Activated naive CD8-positive, alpha-beta T cell treated with anti-CD3 and anti-CD28 coated beads, Interleukin-2, amount 10 ng/mL, durations not matched to agents 7 days and 5 days (primary cell): Measurements from ENCODE around the gene PARP12. TPM values are rescaled to one million over a fixed set of nuclear protein-coding genes. Genes with fewer than 3 reads are reported as not detected.

Experiments
- ATAC-seq: fragments of 150-1000 bp; cut with Tn5 transposase; one replicate; pipeline ENCODE4 v1.10.0; 2021; ENCODE audit warnings: low read depth, moderate library complexity
- POLR2A ChIA-PET: fragments of 350-600 bp; sonication (Branson Sonifier 250); formaldehyde crosslinking; loops from one replicate; lab custom pipeline; 2021; ENCODE audit warnings: antibody characterized with exemption; lab: Charles Lee
- DNase-seq: peaks from one replicate; pipeline ENCODE4 v3.0.0; 2021
- H3K27ac Mint-ChIP-seq: one replicate; pipeline ENCODE4 v1.8.0; 2022; ENCODE audit warnings: mild to moderate bottlenecking, mixed read lengths
- H3K27me3 Mint-ChIP-seq: one replicate; pipeline ENCODE4 v1.8.0; 2022; ENCODE audit warnings: mild to moderate bottlenecking, moderate library complexity, mixed read lengths
- H3K36me3 Mint-ChIP-seq: one replicate; pipeline ENCODE4 v1.8.0; 2021; ENCODE audit warnings: mild to moderate bottlenecking, mixed read lengths
- H3K4me1 Mint-ChIP-seq: one replicate; pipeline ENCODE4 v1.8.0; 2021; ENCODE audit warnings: mixed read lengths
- H3K4me3 Mint-ChIP-seq: one replicate; pipeline ENCODE4 v1.8.0; 2022; ENCODE audit warnings: mild to moderate bottlenecking, moderate library complexity, mixed read lengths
- H3K9me3 Mint-ChIP-seq: one replicate; pipeline ENCODE4 v1.8.0; 2021; ENCODE audit warnings: mixed read lengths
- total RNA-seq, 2 experiments: library from RNA; stranded (reverse); gene quantifications; one replicate each; pipeline ENCODE4 v1.2.3, GENCODE V29; 2021

The PARP12 gene
- total RNA-seq, 2 experiments from 2014 or later, result 125 to 126 TPM

GRCh38 chr7:140070546-140070945 lies 7.8 kb upstream of the PARP12 start:
- Mint-ChIP-seq H3K27me3 (peaks cover 5% of the 10 kb centered on the region), H3K36me3 (peaks cover 25% of the 10 kb centered on the region), H3K4me3 (no peak overlapping the region), H3K4me1 (peaks cover 6% of the 10 kb centered on the region), H3K27ac (no peak overlapping the region), H3K9me3 (peaks cover 20% of the 10 kb centered on the region)
- no peak for DNase-seq
- POLR2A ChIA-PET, result no interaction called here
- no peak for ATAC-seq

- Mint-ChIP-seq H3K36me3 (peaks cover 26% of the 10 kb centered on the region), H3K4me1 (peaks cover 6% of the 10 kb centered on the region), H3K27ac (peak overlapping the region; percentile 8), H3K4me3 (no peak overlapping the region), H3K27me3 (peaks cover 5% of the 10 kb centered on the region), H3K9me3 (peaks cover 22% of the 10 kb centered on the region)
- ATAC-seq (peak; percentile 78), DNase-seq (no peak)
- POLR2A ChIA-PET, result no interaction called here
Measured at GRCh38 chr7:140069298-140069949, 6.7 kb upstream of the PARP12 start.

- POLR2A ChIA-PET, result interaction anchor here (0.6 kb wide), 1 partner anchor 1433 kb away, joined by 3 read pairs; no protein-coding TSS in a partner anchor
- peaks cover 12% of the 10 kb centered on the region for H3K4me1 Mint-ChIP-seq
- no peak overlapping the region for H3K27ac Mint-ChIP-seq
- DNase-seq (no peak), ATAC-seq (no peak)
- H3K27me3 Mint-ChIP-seq, result peaks cover 2% of the 10 kb centered on the region
- H3K36me3 Mint-ChIP-seq, result peaks cover 28% of the 10 kb centered on the region
- H3K4me3 Mint-ChIP-seq, result no peak overlapping the region
- H3K9me3 Mint-ChIP-seq, result peaks cover 22% of the 10 kb centered on the region
Measured at GRCh38 chr7:140068033-140068432, 5.3 kb upstream of the PARP12 start.

- POLR2A ChIA-PET, result no interaction called here
- ATAC-seq (no peak), DNase-seq (no peak)
- H3K36me3 Mint-ChIP-seq, result peaks cover 28% of the 10 kb centered on the region
- peaks cover 2% of the 10 kb centered on the region for H3K27me3 Mint-ChIP-seq
- H3K27ac Mint-ChIP-seq, result no peak overlapping the region
- H3K4me1 Mint-ChIP-seq, result peaks cover 12% of the 10 kb centered on the region
- no peak overlapping the region for H3K4me3 Mint-ChIP-seq
- peaks cover 22% of the 10 kb centered on the region for H3K9me3 Mint-ChIP-seq
Measured at GRCh38 chr7:140067052-140067451, 4.3 kb upstream of the PARP12 start.

GRCh38 chr7:140062118-140062527 lies 628 bp downstream of the PARP12 start:
- Mint-ChIP-seq H3K36me3 (peaks cover 41% of the 10 kb centered on the region), H3K4me1 (peaks cover 42% of the 10 kb centered on the region), H3K27me3 (no peaks in the 10 kb centered on the region), H3K4me3 (peak overlapping the region; percentile 95), H3K9me3 (peaks cover 13% of the 10 kb centered on the region), H3K27ac (peak overlapping the region; percentile 95)
- POLR2A ChIA-PET, result interaction anchor here (0.9 to 2.2 kb wide), 5 partner anchors 11 to 342 kb away, joined by 3 to 7 read pairs (median 4); partner anchors contain the start of genes KDM7A and RAB19
- DNase-seq, result no peak
- peak; percentile 31 for ATAC-seq

- POLR2A ChIA-PET, result interaction anchor here (2.2 kb wide), 1 partner anchor 116 kb away, joined by 7 read pairs; the partner anchor contains the start of gene KDM7A
- ATAC-seq, result no peak
- peak overlapping the region; percentile 95 for H3K4me3 Mint-ChIP-seq
- H3K9me3 Mint-ChIP-seq, result peaks cover 9% of the 10 kb centered on the region
- H3K36me3 Mint-ChIP-seq, result peaks cover 39% of the 10 kb centered on the region
- H3K27me3 Mint-ChIP-seq, result no peaks in the 10 kb centered on the region
- peak overlapping the region; percentile 95 for H3K27ac Mint-ChIP-seq
- DNase-seq, result no peak
- peaks cover 44% of the 10 kb centered on the region for H3K4me1 Mint-ChIP-seq
Measured at GRCh38 chr7:140061607-140061930, 1.2 kb downstream of the PARP12 start.

- peaks cover 5% of the 10 kb centered on the region for H3K9me3 Mint-ChIP-seq
- H3K4me3 Mint-ChIP-seq, result peak overlapping the region; percentile 95
- DNase-seq, result no peak
- H3K36me3 Mint-ChIP-seq, result peaks cover 35% of the 10 kb centered on the region
- POLR2A ChIA-PET, result no interaction called here
- no peak for ATAC-seq
- H3K4me1 Mint-ChIP-seq, result peaks cover 47% of the 10 kb centered on the region
- H3K27ac Mint-ChIP-seq, result peak overlapping the region; percentile 95
- H3K27me3 Mint-ChIP-seq, result no peaks in the 10 kb centered on the region
Measured at GRCh38 chr7:140060788-140061606, 1.8 kb downstream of the PARP12 start.

- Mint-ChIP-seq H3K9me3 (no peaks in the 10 kb centered on the region), H3K27ac (peak overlapping the region; percentile 95), H3K4me3 (peak overlapping the region; percentile 95), H3K36me3 (peaks cover 31% of the 10 kb centered on the region), H3K27me3 (no peaks in the 10 kb centered on the region), H3K4me1 (peaks cover 54% of the 10 kb centered on the region)
- POLR2A ChIA-PET, result interaction anchor here (1.4 kb wide), 1 partner anchor 117 kb away, joined by 4 read pairs; the partner anchor contains the start of gene KDM7A
- no peak for ATAC-seq
- DNase-seq, result no peak
Measured at GRCh38 chr7:140060243-140060630, 2.5 kb downstream of the PARP12 start.

- H3K27ac Mint-ChIP-seq, result peak overlapping the region; percentile 74
- H3K36me3 Mint-ChIP-seq, result peaks cover 35% of the 10 kb centered on the region
- ATAC-seq (no peak), DNase-seq (no peak)
- no peaks in the 10 kb centered on the region for H3K9me3 Mint-ChIP-seq
- H3K4me3 Mint-ChIP-seq, result peak overlapping the region; percentile 95
- no peaks in the 10 kb centered on the region for H3K27me3 Mint-ChIP-seq
- peaks cover 57% of the 10 kb centered on the region for H3K4me1 Mint-ChIP-seq
- POLR2A ChIA-PET, result interaction anchor here (1.4 kb wide), 1 partner anchor 118 kb away, joined by 4 read pairs; the partner anchor contains the start of gene KDM7A
Measured at GRCh38 chr7:140059273-140060242, 3.2 kb downstream of the PARP12 start.

- H3K36me3 Mint-ChIP-seq, result peaks cover 40% of the 10 kb centered on the region
- no peak for ATAC-seq
- POLR2A ChIA-PET, result no interaction called here
- no peaks in the 10 kb centered on the region for H3K9me3 Mint-ChIP-seq
- no peak for DNase-seq
- H3K4me3 Mint-ChIP-seq, result peak overlapping the region; percentile 63
- no peaks in the 10 kb centered on the region for H3K27me3 Mint-ChIP-seq
- H3K27ac Mint-ChIP-seq, result peak overlapping the region; percentile 44
- H3K4me1 Mint-ChIP-seq, result peaks cover 63% of the 10 kb centered on the region
Measured at GRCh38 chr7:140058517-140058916, 4.2 kb downstream of the PARP12 start.

GRCh38 chr7:140057143-140057535 lies 5.6 kb downstream of the PARP12 start:
- ATAC-seq, result no peak
- no peak for DNase-seq
- H3K36me3 Mint-ChIP-seq, result peaks cover 49% of the 10 kb centered on the region
- no peaks in the 10 kb centered on the region for H3K27me3 Mint-ChIP-seq
- H3K4me3 Mint-ChIP-seq, result no peak overlapping the region
- POLR2A ChIA-PET, result no interaction called here
- H3K9me3 Mint-ChIP-seq, result no peaks in the 10 kb centered on the region
- H3K27ac Mint-ChIP-seq, result no peak overlapping the region
- H3K4me1 Mint-ChIP-seq, result peaks cover 67% of the 10 kb centered on the region

GRCh38 chr7:140056431-140057142 lies 6.2 kb downstream of the PARP12 start:
- no peak for DNase-seq
- ATAC-seq, result no peak
- peaks cover 66% of the 10 kb centered on the region for H3K4me1 Mint-ChIP-seq
- no peak overlapping the region for H3K4me3 Mint-ChIP-seq
- H3K36me3 Mint-ChIP-seq, result peaks cover 51% of the 10 kb centered on the region
- no peaks in the 10 kb centered on the region for H3K9me3 Mint-ChIP-seq
- no peaks in the 10 kb centered on the region for H3K27me3 Mint-ChIP-seq
- POLR2A ChIA-PET, result no interaction called here
- H3K27ac Mint-ChIP-seq, result no peak overlapping the region
